Transverse colon (tissue), 4 donors: Measurements from ENCODE around the gene SLC35F1. TPM values are rescaled to one million over a fixed set of nuclear protein-coding genes. Genes with fewer than 3 reads are reported as not detected.

Experiments
- DNase-seq: peaks from one replicate; pipeline ENCODE4 v3.0.0-alpha.2; 2019
- H3K27ac ChIP-seq, 4 donors: fragments of 200-600 bp; sonication (generic); 2 replicates each; pipeline ENCODE4 v1.5.1; 2016 to 2018; ENCODE audit warnings: inconsistent platforms in 4 of 4
- H3K27me3 ChIP-seq: fragments of 200-600 bp; sonication (generic); 2 replicates; pipeline ENCODE4 v1.5.1; 2017; ENCODE audit warnings: inconsistent platforms
- H3K36me3 ChIP-seq, 4 donors: fragments of 200-600 bp; sonication (generic); 2 replicates each; pipeline ENCODE4 v1.5.1; 2017 to 2019; ENCODE audit warnings: inconsistent platforms in 4 of 4
- H3K4me1 ChIP-seq, 4 donors: fragments of 200-600 bp; sonication (generic); 2 replicates each; pipeline ENCODE4 v1.5.1; 2017 to 2020; ENCODE audit warnings: inconsistent platforms in 4 of 4
- H3K4me3 ChIP-seq, 4 donors: fragments of 200-600 bp; sonication (generic); 1 replicate in 1 of 4; 2 replicates in 3 of 4; pipeline versions ENCODE4 v1.5.1 to v1.6.1; 2017 to 2019; ENCODE audit warnings: inconsistent platforms in 4 of 4
- H3K9me3 ChIP-seq, 2 donors: fragments of 200-600 bp; sonication (generic); 2 replicates each; pipeline ENCODE4 v1.5.1; 2017 to 2019; ENCODE audit warnings: inconsistent platforms in 2 of 2
- CTCF ChIP-seq, 5 experiments: fragments of 200-600 bp in 3 of 5; fragments of 450-650 bp in 2 of 5; sonication (generic) in 3 of 5; IDR thresholded peaks; 1 replicate in 2 of 5; 2 replicates in 3 of 5; pipeline ENCODE4 v1.5.1; 2016 to 2017; ENCODE audit warnings: antibody characterized with exemption in 5 of 5, inconsistent platforms in 3 of 5, mild to moderate bottlenecking in 2 of 5, moderate library complexity in 1 of 5
- EP300 ChIP-seq: sonication (generic); formaldehyde crosslinking; IDR thresholded peaks from one replicate; pipeline ENCODE4 v1.6.1; 2017; ENCODE audit warnings: antibody characterized with exemption, low read depth
- POLR2A ChIP-seq: fragments of 450-650 bp; IDR thresholded peaks from one replicate; pipeline ENCODE4 v1.6.1; 2016; ENCODE audit warnings: antibody characterized with exemption, mild to moderate bottlenecking, moderate library complexity
- POLR2AphosphoS5 ChIP-seq, 3 donors: sonication (generic); formaldehyde crosslinking; IDR thresholded peaks; one replicate each; pipeline ENCODE4 v1.6.1; 2016; ENCODE audit warnings: antibody characterized with exemption in 3 of 3
- WGBS, 2 donors: methylation state at CpG; one replicate each; pipeline ENCODE4 v1.1.5; 2018; ENCODE audit warnings: low coverage in 1 of 2; 5-methylcytosine and 5-hydroxymethylcytosine counted together
- in situ Hi-C, 4 donors: fragments of 200-750 bp; cut with MboI; loops; one replicate each; pipeline versions ENCODE4 v1.15.0 to v1.15.1; 2017; ENCODE audit warnings: low sequenced_read_pairs in 3 of 4, low pct_ligation_motif_present in 1 of 4, low pct_unique_long_range_greater_than_20kb in 1 of 4
- intact Hi-C: fragments of 100-400 bp; cut with DNase I; formaldehyde crosslinking; loops from one replicate; pipeline ENCODE4 v1.15.1; 2023; ENCODE audit warnings: low total_unique reads
- total RNA-seq, 4 donors: library from RNA; depleted of rRNA; stranded (reverse); fragments of >200 nt; gene quantifications; one replicate each; pipeline ENCODE4 v1.1.0, GENCODE V29; 2016

Gene SLC35F1
- total RNA-seq, 4 donors from 2014 or later = 0.37 to 1.1 (median 0.71) TPM

DNA sequence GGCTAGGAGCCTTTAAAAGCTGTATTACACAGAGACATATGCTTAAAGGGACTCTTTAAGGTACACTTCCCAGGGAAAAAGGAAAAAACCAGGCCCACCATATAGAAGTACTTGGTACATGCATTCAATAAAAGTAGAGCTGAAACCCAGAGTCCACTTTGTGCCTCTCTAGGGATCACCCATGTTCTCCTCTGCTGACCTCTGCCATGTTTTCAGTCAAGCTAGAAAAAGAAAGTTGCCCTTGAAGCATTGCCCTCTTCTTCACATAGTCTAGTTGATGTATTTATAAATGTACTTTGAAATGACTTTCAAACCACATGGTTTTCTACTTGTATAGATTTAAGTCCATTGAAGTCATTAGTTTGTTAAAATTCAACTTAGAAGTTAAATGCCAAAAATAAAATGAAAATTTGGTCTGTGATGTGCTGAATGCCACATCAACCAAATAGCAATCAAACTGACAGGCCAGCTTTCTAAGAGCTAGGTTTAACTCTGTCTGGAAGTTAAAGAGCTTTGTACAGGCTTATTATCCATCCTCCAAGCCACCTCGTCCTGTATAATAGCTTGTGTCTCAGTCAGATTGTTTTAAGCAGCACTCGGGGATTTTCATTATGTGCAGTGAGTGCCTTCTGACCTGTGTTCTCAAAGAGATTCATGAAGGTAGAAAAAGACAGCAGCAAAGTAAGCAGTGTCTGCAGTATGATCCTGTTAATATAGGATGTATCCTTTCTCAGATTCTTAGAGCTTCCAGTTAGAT, 402.5 kb downstream of the SLC35F1 start:
- H3K27ac ChIP-seq = no peak overlapping the region
- H3K4me3 ChIP-seq = no peak overlapping the region
- no peaks in the 10 kb centered on the region for H3K9me3 ChIP-seq
- in situ Hi-C loops (no loop called here), intact Hi-C loops (no loop called here)
- H3K36me3 ChIP-seq = no peaks in the 10 kb centered on the region
- no peaks in the 10 kb centered on the region for H3K27me3 ChIP-seq
- WGBS, 2 donors = 52 to 63% methylated on average over 1 to 2 of the region's 2 CpGs
- no peak for TF ChIP-seq EP300
- H3K4me1 ChIP-seq = peaks cover 0 to 9% (median 0%) of the 10 kb centered on the region in 4 donors
- DNase-seq = no peak

DNA sequence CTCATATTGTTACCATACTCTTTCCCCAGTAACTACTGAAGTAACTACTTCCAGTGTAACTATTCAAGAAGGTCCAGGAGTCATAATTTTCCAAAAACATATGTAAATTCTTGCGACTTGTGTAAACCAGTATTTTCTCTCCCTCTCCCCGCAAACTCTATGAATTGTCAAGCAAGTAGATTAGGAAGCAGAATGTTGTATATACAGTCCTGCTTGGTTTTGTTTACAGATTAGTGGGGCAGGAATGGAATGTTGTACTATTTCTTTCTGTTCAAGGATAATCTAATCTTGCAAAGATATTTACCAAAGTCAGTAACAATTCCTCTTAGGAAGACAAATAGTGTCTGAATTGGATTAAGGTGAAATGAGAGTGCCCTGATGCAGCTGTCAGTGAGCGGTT, 406.1 kb downstream of the SLC35F1 start:
- Histone ChIP-seq H3K27ac (peak overlapping the region in 1 of 4 donors; percentile 18), H3K36me3 (no peaks in the 10 kb centered on the region), H3K9me3 (no peaks in the 10 kb centered on the region), H3K4me3 (no peak overlapping the region), H3K4me1 (peaks cover 0 to 9% (median 0%) of the 10 kb centered on the region in 4 donors), H3K27me3 (no peaks in the 10 kb centered on the region)
- intact Hi-C loops (no loop called here), in situ Hi-C loops (no loop called here)
- no peak for TF ChIP-seq CTCF (IDR thresholded peaks at IDR 0.05)
- TF ChIP-seq EP300 = no peak
- no peak for TF ChIP-seq POLR2A
- no peak for TF ChIP-seq POLR2AphosphoS5 (IDR thresholded peaks at IDR 0.05)
- WGBS, 2 donors = 71 to 93% methylated on average over 2 to 3 of the region's 3 CpGs
- no peak for DNase-seq

DNA sequence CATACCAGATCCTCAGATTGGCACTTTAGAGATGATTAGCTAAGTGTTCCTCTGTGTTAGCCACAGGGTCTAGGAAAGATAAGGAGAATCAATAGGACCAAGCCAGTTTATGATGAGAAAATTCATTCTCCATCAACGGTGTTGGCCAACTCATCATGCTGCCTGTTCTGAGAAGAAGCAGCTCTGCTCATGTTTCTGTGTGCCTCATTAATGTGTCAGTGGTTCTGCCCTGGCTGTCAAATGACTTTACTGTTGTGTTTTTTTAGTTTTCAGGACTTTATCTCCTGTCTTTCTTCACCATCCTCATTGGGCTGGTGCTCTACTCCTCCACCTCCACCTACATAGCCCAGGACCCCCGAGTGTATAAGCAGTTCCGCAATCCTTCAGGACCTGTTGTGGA, 406.7 kb downstream of the SLC35F1 start:
- no peak for DNase-seq

GRCh38 chr6:118316796-118317384, 409.8 kb downstream of the SLC35F1 start:
- Histone ChIP-seq H3K4me3 (no peak overlapping the region), H3K27me3 (no peaks in the 10 kb centered on the region), H3K4me1 (peaks cover 0 to 14% (median 0%) of the 10 kb centered on the region in 4 donors), H3K27ac (peak overlapping the region; percentile 10 to 65 (median 46)), H3K36me3 (no peaks in the 10 kb centered on the region), H3K9me3 (no peaks in the 10 kb centered on the region)
- 66 to 68% methylated on average over 6 of the region's 6 CpGs for WGBS, 2 donors
- no peak for DNase-seq
- in situ Hi-C loops (no loop called here), intact Hi-C loops (no loop called here)
- TF ChIP-seq POLR2AphosphoS5 (IDR thresholded peaks at IDR 0.05) (no peak), CTCF (IDR thresholded peaks at IDR 0.05) (no peak), POLR2A (no peak), EP300 (no peak)

More for the DNA sequence above, 406.7 kb downstream of the SLC35F1 start:
- Histone ChIP-seq H3K4me1 (peaks cover 0 to 14% (median 0%) of the 10 kb centered on the region in 4 donors), H3K4me3 (no peak overlapping the region), H3K9me3 (no peaks in the 10 kb centered on the region), H3K36me3 (no peaks in the 10 kb centered on the region), H3K27ac (peak overlapping the region in 1 of 4 donors; percentile 18), H3K27me3 (no peaks in the 10 kb centered on the region)
- TF ChIP-seq POLR2A (no peak), POLR2AphosphoS5 (IDR thresholded peaks at IDR 0.05) (no peak), EP300 (no peak), CTCF (IDR thresholded peaks at IDR 0.05) (no peak)
- WGBS, 2 donors = 44 to 65% methylated on average over 3 of the region's 3 CpGs
- in situ Hi-C loops = no loop called here
- intact Hi-C loops = no loop called here
